GM12892 (cell line): ENCODE measurements around the gene LSM10.

Experiments
- POLR2A ChIP-seq: IDR thresholded peaks from 2 replicates; pipeline ENCODE4 v1.6.1; 2011; ENCODE audit warnings: low read depth, low read length, control low read depth
- POLR2AphosphoS5 ChIP-seq: IDR thresholded peaks from 2 replicates; pipeline ENCODE4 v1.6.1; 2011; ENCODE audit warnings: low read depth, low read length, control low read depth

DNA sequence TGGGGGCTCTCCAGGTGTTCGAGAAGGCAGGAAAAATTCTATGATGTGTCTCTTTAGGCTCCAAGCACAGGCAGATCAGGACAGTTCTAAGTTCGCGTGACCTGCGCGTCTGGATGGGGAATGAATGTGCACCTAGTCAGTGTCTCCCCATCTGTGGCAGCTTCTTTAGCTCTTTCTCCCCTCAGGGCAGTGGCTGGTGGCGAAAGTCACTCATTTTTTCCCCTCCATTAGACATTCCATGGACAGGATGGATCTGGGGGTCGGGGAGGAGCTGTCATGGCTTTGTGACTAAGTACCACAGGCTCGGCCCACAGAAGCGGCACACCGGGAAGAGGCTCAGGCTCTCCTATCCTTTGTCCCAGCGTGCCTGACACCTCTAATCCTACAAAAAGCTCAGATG lies 43.2 kb downstream of the LSM10 start:
- no peak for TF ChIP-seq POLR2A
- TF ChIP-seq POLR2AphosphoS5: no peak
